DOHH2 (cell line): Measurements from ENCODE around the gene EPHA4.

Experiments used
- H3F3A ChIP-seq: fragments of 200-600 bp; sonication (generic), shearing (Covaris generic); 2 replicates; pipeline ENCODE4 v1.6.0; 2016; ENCODE audit warnings: antibody characterized with exemption, mild to moderate bottlenecking; ENCODE audit not compliant: control insufficient read depth, insufficient read depth
- H3K27ac ChIP-seq: fragments of 200-600 bp; sonication (generic); 2 replicates; pipeline ENCODE4 v1.5.1; 2014; ENCODE audit warnings: low read depth, mild to moderate bottlenecking, low read length, moderate library complexity
- H3K27me3 ChIP-seq: fragments of 200-600 bp; sonication (generic); 2 replicates; pipeline ENCODE4 v1.6.1; 2014; ENCODE audit warnings: mild to moderate bottlenecking, low read length, mixed read lengths; ENCODE audit not compliant: control insufficient read depth
- H3K36me3 ChIP-seq: fragments of 200-600 bp; sonication (generic); 2 replicates; pipeline ENCODE4 v1.6.1; 2014; ENCODE audit warnings: mild to moderate bottlenecking, low read length, moderate library complexity, mixed read lengths; ENCODE audit not compliant: control insufficient read depth
- H3K4me1 ChIP-seq: fragments of 200-600 bp; sonication (generic); 2 replicates; pipeline ENCODE4 v1.6.1; 2014; ENCODE audit warnings: mild to moderate bottlenecking, low read length, mixed read lengths; ENCODE audit not compliant: control insufficient read depth
- H3K4me2 ChIP-seq: fragments of 200-600 bp; sonication (generic); 2 replicates; pipeline ENCODE4 v1.6.0; 2014; ENCODE audit warnings: mild to moderate bottlenecking, low read length, moderate library complexity
- H3K4me3 ChIP-seq: fragments of 200-600 bp; sonication (generic); 2 replicates; pipeline ENCODE4 v1.5.1; 2014; ENCODE audit warnings: mild to moderate bottlenecking, low read length, mixed read lengths
- H3K79me2 ChIP-seq: fragments of 200-600 bp; sonication (generic); 2 replicates; pipeline ENCODE4 v1.6.1; 2014; ENCODE audit warnings: mild to moderate bottlenecking, low read length, mixed read lengths; ENCODE audit not compliant: control insufficient read depth
- H3K9me2 ChIP-seq: fragments of 200-600 bp; sonication (generic); replicated peaks from 2 replicates; pipeline ENCODE4 v1.6.1; 2014; ENCODE audit warnings: mild to moderate bottlenecking, low read length, mixed read lengths; ENCODE audit not compliant: control insufficient read depth
- H3K9me3 ChIP-seq: fragments of 200-600 bp; sonication (generic); 2 replicates; pipeline ENCODE4 v1.6.1; 2014; ENCODE audit warnings: antibody characterized with exemption, low read length, mixed read lengths; ENCODE audit not compliant: control insufficient read depth, insufficient read depth
- H4K20me1 ChIP-seq: fragments of 200-600 bp; sonication (generic); 2 replicates; pipeline ENCODE4 v1.6.0; 2014; ENCODE audit warnings: low read depth, mild to moderate bottlenecking, antibody characterized with exemption, low read length, moderate library complexity; ENCODE audit not compliant: control insufficient read depth, insufficient read depth
- CTCF ChIP-seq: fragments of 200-600 bp; sonication (generic); IDR thresholded peaks from one replicate; pipeline ENCODE4 v1.5.1; 2014; ENCODE audit warnings: antibody characterized with exemption, mild to moderate bottlenecking, low read depth, low read length; ENCODE audit not compliant: poor library complexity, severe bottlenecking
- EZH2phosphoT487 ChIP-seq: fragments of 200-600 bp; sonication (generic); IDR thresholded peaks from 2 replicates; pipeline ENCODE4 v1.6.1; 2017; ENCODE audit warnings: borderline replicate concordance, mild to moderate bottlenecking, antibody characterized with exemption, low read length, moderate library complexity, mixed read lengths

EPHA4 gene

GRCh38 chr2:221569871-221570270 is 2.2 kb downstream of the EPHA4 start:
- Histone ChIP-seq H3K4me1 (peaks cover 9% of the 10 kb centered on the region), H3K36me3 (no peaks in the 10 kb centered on the region), H4K20me1 (no peaks in the 10 kb centered on the region), H3K9me2 (no peaks in the 10 kb centered on the region), H3K27ac (no peak overlapping the region), H3F3A (no peaks in the 10 kb centered on the region), H3K27me3 (peaks cover 14% of the 10 kb centered on the region), H3K4me2 (no peak overlapping the region), H3K79me2 (no peaks in the 10 kb centered on the region), H3K9me3 (peaks cover 9% of the 10 kb centered on the region; the same call in 1 of the 2 replicates), H3K4me3 (no peak overlapping the region)
- TF ChIP-seq EZH2phosphoT487 (no peak), CTCF (no peak)

GRCh38 chr2:221569425-221569845 is 2.7 kb downstream of the EPHA4 start:
- Histone ChIP-seq H3K79me2 (no peaks in the 10 kb centered on the region), H4K20me1 (no peaks in the 10 kb centered on the region), H3K36me3 (no peaks in the 10 kb centered on the region), H3K4me1 (peaks cover 6% of the 10 kb centered on the region), H3K27ac (no peak overlapping the region), H3K9me2 (no peaks in the 10 kb centered on the region), H3F3A (no peaks in the 10 kb centered on the region), H3K9me3 (peaks cover 9% of the 10 kb centered on the region; the same call in 1 of the 2 replicates), H3K4me2 (no peak overlapping the region), H3K27me3 (peaks cover 13% of the 10 kb centered on the region), H3K4me3 (no peak overlapping the region)
- no peak for TF ChIP-seq CTCF
- no peak for TF ChIP-seq EZH2phosphoT487

- Histone ChIP-seq H3F3A (no peaks in the 10 kb centered on the region), H4K20me1 (no peaks in the 10 kb centered on the region), H3K27me3 (0 out of 2 replicates have a peak, but pooled peaks cover 4% of the 10 kb centered on the region), H3K27ac (no peak overlapping the region), H3K4me1 (no peaks in the 10 kb centered on the region), H3K4me2 (no peak overlapping the region), H3K4me3 (no peak overlapping the region), H3K9me3 (peaks cover 9% of the 10 kb centered on the region; the same call in 1 of the 2 replicates), H3K79me2 (no peaks in the 10 kb centered on the region), H3K36me3 (no peaks in the 10 kb centered on the region), H3K9me2 (no peaks in the 10 kb centered on the region)
- TF ChIP-seq EZH2phosphoT487 (no peak), CTCF (no peak)
Observed at GRCh38 chr2:221568299-221568698, 3.8 kb downstream of the EPHA4 start.
